Measurements from ENCODE around the gene RAP1GAP2.

RAP1GAP2 gene

GRCh38 chr17:2943981-2944380, 147.7 kb downstream of the RAP1GAP2 start:
- FAIRE-seq (no peak), DNase-seq (ENCODE audit: low spot score) (no peak)

GRCh38 chr17:2945299-2945698, 149.1 kb downstream of the RAP1GAP2 start:
- DNase-seq (ENCODE audit: low spot score): no peak
- no peak for FAIRE-seq

- DNase-seq (ENCODE audit: low spot score): no peak
- no peak for FAIRE-seq
Observed at GRCh38 chr17:2946144-2946543, 149.9 kb downstream of the RAP1GAP2 start.

- FAIRE-seq (no peak), DNase-seq (ENCODE audit: low spot score) (no peak)
Observed at GRCh38 chr17:2947588-2947950, 151.3 kb downstream of the RAP1GAP2 start.

- no peak for DNase-seq (ENCODE audit: low spot score)
- FAIRE-seq: no peak
Observed at GRCh38 chr17:2947996-2948550, 151.8 kb downstream of the RAP1GAP2 start.

- DNase-seq (ENCODE audit: low spot score) (no peak), FAIRE-seq (no peak)
Observed at GRCh38 chr17:2948721-2949468, 152.7 kb downstream of the RAP1GAP2 start.

- FAIRE-seq (no peak), DNase-seq (ENCODE audit: low spot score) (peak; percentile 42)
Observed at GRCh38 chr17:2949469-2950044, 153.3 kb downstream of the RAP1GAP2 start.

GRCh38 chr17:2950846-2951245, 154.6 kb downstream of the RAP1GAP2 start:
- FAIRE-seq (no peak), DNase-seq (ENCODE audit: low spot score) (no peak)

- no peak for FAIRE-seq
- no peak for DNase-seq (ENCODE audit: low spot score)
Observed at GRCh38 chr17:2952174-2952845, 156.1 kb downstream of the RAP1GAP2 start.

GRCh38 chr17:2954898-2955445, 158.7 kb downstream of the RAP1GAP2 start:
- FAIRE-seq (peak; percentile 76), DNase-seq (ENCODE audit: low spot score) (peak; percentile 85)

GRCh38 chr17:2955931-2956582, 159.8 kb downstream of the RAP1GAP2 start:
- DNase-seq (ENCODE audit: low spot score) (no peak), FAIRE-seq (no peak)

GRCh38 chr17:2957631-2958286, 161.5 kb downstream of the RAP1GAP2 start:
- FAIRE-seq: no peak

GRCh38 chr17:2958706-2959222, 162.5 kb downstream of the RAP1GAP2 start:
- DNase-seq (ENCODE audit: low spot score) (no peak), FAIRE-seq (no peak)

More at GRCh38 chr17:2957631-2958286, 161.5 kb downstream of the RAP1GAP2 start:
- DNase-seq (ENCODE audit: low spot score): no peak

- DNase-seq (ENCODE audit: low spot score) (no peak), FAIRE-seq (no peak)
Observed at GRCh38 chr17:2959371-2960130, 163.3 kb downstream of the RAP1GAP2 start.

GRCh38 chr17:2961446-2961845, 165.2 kb downstream of the RAP1GAP2 start:
- DNase-seq (ENCODE audit: low spot score): no peak
- FAIRE-seq: no peak

- no peak for FAIRE-seq
Observed at GRCh38 chr17:2962236-2962635, 166.0 kb downstream of the RAP1GAP2 start.

GRCh38 chr17:2962729-2963128, 166.5 kb downstream of the RAP1GAP2 start:
- FAIRE-seq: no peak
- DNase-seq (ENCODE audit: low spot score): no peak

More at GRCh38 chr17:2962236-2962635, 166.0 kb downstream of the RAP1GAP2 start:
- no peak for DNase-seq (ENCODE audit: low spot score)

GRCh38 chr17:2963332-2964027, 167.2 kb downstream of the RAP1GAP2 start:
- FAIRE-seq (no peak), DNase-seq (ENCODE audit: low spot score) (no peak)

GRCh38 chr17:2964028-2964356, 167.8 kb downstream of the RAP1GAP2 start:
- DNase-seq (ENCODE audit: low spot score) (no peak), FAIRE-seq (no peak)

Data from RCC 7860 (cell line).